ENCODE results near the gene INTS14. TPM values are rescaled to one million over a fixed set of nuclear protein-coding genes. Genes with fewer than 3 reads are reported as not detected.

Gene INTS14
- total and polyA plus RNA-seq, 4 donors = 14.8 to 38.2 (median 28.8) TPM

GRCh38 chr15:65547841-65548240 is 63.1 kb downstream of the INTS14 start:
- no peak overlapping the region for H3K9ac ChIP-seq (ENCODE audit: insufficient read depth in 1 of 2, low read length in 2 of 2)
- H3K36me3 ChIP-seq (ENCODE audit: control insufficient read depth in 4 of 4, insufficient read depth in 4 of 4, low read length in 4 of 4) = no peaks in the 10 kb centered on the region
- H3K27ac ChIP-seq (ENCODE audit: low read depth in 1 of 2, low read length in 1 of 2) = no peak overlapping the region
- no peak overlapping the region for H3K4me3 ChIP-seq
- DNase-seq (no peak), ATAC-seq (ENCODE audit: insufficient read depth, low FRiP score) (no peak)
- no peaks in the 10 kb centered on the region for H3K27me3 ChIP-seq (ENCODE audit: control insufficient read depth in 3 of 3, insufficient read depth in 3 of 3, low read length in 2 of 3)
- peaks cover 0 to 5% (median 0%) of the 10 kb centered on the region in 5 donors for H3K4me1 ChIP-seq (ENCODE audit: control insufficient read depth in 5 of 5, insufficient read depth in 5 of 5, low read length in 5 of 5)
- no peaks in the 10 kb centered on the region for H3K9me3 ChIP-seq (ENCODE audit: control insufficient read depth in 4 of 4, insufficient read depth in 3 of 4, low read length in 3 of 4)
- TF ChIP-seq CTCF (IDR thresholded peaks at IDR 0.05; ENCODE audit: control extremely low read depth, extremely low read depth) = no peak

- 94 to 97% methylated on average over 3 of the region's 3 CpGs for WGBS, 2 donors
- TF ChIP-seq CTCF (IDR thresholded peaks at IDR 0.05; ENCODE audit: control extremely low read depth, extremely low read depth) = no peak
- no peak for DNase-seq
- Histone ChIP-seq H3K4me1 (ENCODE audit: control insufficient read depth in 5 of 5, insufficient read depth in 5 of 5, low read length in 5 of 5) (no peaks in the 10 kb centered on the region), H3K9ac (ENCODE audit: insufficient read depth in 1 of 2, low read length in 2 of 2) (no peak overlapping the region), H3K27me3 (ENCODE audit: control insufficient read depth in 3 of 3, insufficient read depth in 3 of 3, low read length in 2 of 3) (no peaks in the 10 kb centered on the region), H3K27ac (ENCODE audit: low read depth in 1 of 2, low read length in 1 of 2) (no peak overlapping the region), H3K4me3 (no peak overlapping the region), H3K9me3 (ENCODE audit: control insufficient read depth in 4 of 4, insufficient read depth in 3 of 4, low read length in 3 of 4) (no peaks in the 10 kb centered on the region), H3K36me3 (ENCODE audit: control insufficient read depth in 4 of 4, insufficient read depth in 4 of 4, low read length in 4 of 4) (no peaks in the 10 kb centered on the region)
- ATAC-seq (ENCODE audit: insufficient read depth, low FRiP score) = no peak
Observed at GRCh38 chr15:65541231-65541820, 69.6 kb downstream of the INTS14 start.

GRCh38 chr15:65540314-65540713 is 70.6 kb downstream of the INTS14 start:
- TF ChIP-seq CTCF (IDR thresholded peaks at IDR 0.05; ENCODE audit: control extremely low read depth, extremely low read depth) = no peak
- WGBS, 2 donors = 79 to 87% methylated on average over 1 of the region's 1 CpG
- Histone ChIP-seq H3K27me3 (ENCODE audit: control insufficient read depth in 3 of 3, insufficient read depth in 3 of 3, low read length in 2 of 3) (no peaks in the 10 kb centered on the region), H3K4me3 (no peak overlapping the region), H3K36me3 (ENCODE audit: control insufficient read depth in 4 of 4, insufficient read depth in 4 of 4, low read length in 4 of 4) (peaks cover 0 to 4% (median 1%) of the 10 kb centered on the region in 4 donors), H3K9ac (ENCODE audit: insufficient read depth in 1 of 2, low read length in 2 of 2) (no peak overlapping the region), H3K4me1 (ENCODE audit: control insufficient read depth in 5 of 5, insufficient read depth in 5 of 5, low read length in 5 of 5) (no peaks in the 10 kb centered on the region), H3K27ac (ENCODE audit: low read depth in 1 of 2, low read length in 1 of 2) (no peak overlapping the region), H3K9me3 (ENCODE audit: control insufficient read depth in 4 of 4, insufficient read depth in 3 of 4, low read length in 3 of 4) (no peaks in the 10 kb centered on the region)
- DNase-seq (no peak), ATAC-seq (ENCODE audit: insufficient read depth, low FRiP score) (no peak)

- no peak for ATAC-seq (ENCODE audit: insufficient read depth, low FRiP score)
Observed at GRCh38 chr15:65535192-65535591, 75.7 kb downstream of the INTS14 start.

More at GRCh38 chr15:65535192-65535591, 75.7 kb downstream of the INTS14 start:
- H3K9me3 ChIP-seq (ENCODE audit: control insufficient read depth in 4 of 4, insufficient read depth in 3 of 4, low read length in 3 of 4) = no peaks in the 10 kb centered on the region
- no peak for TF ChIP-seq CTCF (IDR thresholded peaks at IDR 0.05; ENCODE audit: control extremely low read depth, extremely low read depth)
- 93 to 95% methylated on average over 4 of the region's 4 CpGs for WGBS, 2 donors
- no peak for DNase-seq
- peaks cover 2 to 30% (median 11%) of the 10 kb centered on the region in 5 donors for H3K4me1 ChIP-seq (ENCODE audit: control insufficient read depth in 5 of 5, insufficient read depth in 5 of 5, low read length in 5 of 5)
- peaks cover 0 to 4% (median 1%) of the 10 kb centered on the region in 4 donors for H3K36me3 ChIP-seq (ENCODE audit: control insufficient read depth in 4 of 4, insufficient read depth in 4 of 4, low read length in 4 of 4)
- H3K27me3 ChIP-seq (ENCODE audit: control insufficient read depth in 3 of 3, insufficient read depth in 3 of 3, low read length in 2 of 3) = no peaks in the 10 kb centered on the region
- no peak overlapping the region for H3K4me3 ChIP-seq
- H3K9ac ChIP-seq (ENCODE audit: insufficient read depth in 1 of 2, low read length in 2 of 2) = no peak overlapping the region
- no peak overlapping the region for H3K27ac ChIP-seq (ENCODE audit: low read depth in 1 of 2, low read length in 1 of 2)

Data from lung (tissue), 12 donors.